DOHH2 (cell line): ENCODE results near the gene ADNP.

Source experiments
- EZH2phosphoT487 ChIP-seq: fragments of 200-600 bp; sonication (generic); IDR thresholded peaks from 2 replicates; pipeline ENCODE4 v1.6.1; 2017; ENCODE audit warnings: borderline replicate concordance, mild to moderate bottlenecking, antibody characterized with exemption, low read length, moderate library complexity, mixed read lengths
- TF ChIP-seq, protein P1 (sequence below): fragments of 200-600 bp; sonication (generic); IDR thresholded peaks from one replicate; pipeline ENCODE4 v1.5.1; 2014; ENCODE audit warnings: antibody characterized with exemption, mild to moderate bottlenecking, low read depth, low read length; ENCODE audit not compliant: poor library complexity, severe bottlenecking

- TF ChIP-seq, protein P1, sequence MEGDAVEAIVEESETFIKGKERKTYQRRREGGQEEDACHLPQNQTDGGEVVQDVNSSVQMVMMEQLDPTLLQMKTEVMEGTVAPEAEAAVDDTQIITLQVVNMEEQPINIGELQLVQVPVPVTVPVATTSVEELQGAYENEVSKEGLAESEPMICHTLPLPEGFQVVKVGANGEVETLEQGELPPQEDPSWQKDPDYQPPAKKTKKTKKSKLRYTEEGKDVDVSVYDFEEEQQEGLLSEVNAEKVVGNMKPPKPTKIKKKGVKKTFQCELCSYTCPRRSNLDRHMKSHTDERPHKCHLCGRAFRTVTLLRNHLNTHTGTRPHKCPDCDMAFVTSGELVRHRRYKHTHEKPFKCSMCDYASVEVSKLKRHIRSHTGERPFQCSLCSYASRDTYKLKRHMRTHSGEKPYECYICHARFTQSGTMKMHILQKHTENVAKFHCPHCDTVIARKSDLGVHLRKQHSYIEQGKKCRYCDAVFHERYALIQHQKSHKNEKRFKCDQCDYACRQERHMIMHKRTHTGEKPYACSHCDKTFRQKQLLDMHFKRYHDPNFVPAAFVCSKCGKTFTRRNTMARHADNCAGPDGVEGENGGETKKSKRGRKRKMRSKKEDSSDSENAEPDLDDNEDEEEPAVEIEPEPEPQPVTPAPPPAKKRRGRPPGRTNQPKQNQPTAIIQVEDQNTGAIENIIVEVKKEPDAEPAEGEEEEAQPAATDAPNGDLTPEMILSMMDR, result no peak
- TF ChIP-seq EZH2phosphoT487, result no peak
These were observed 70.2 kb downstream of the ADNP start for GRCh38 chr20:50861012-50861411.
